ENCODE results near the gene KAZALD1.

KAZALD1 gene

DNA sequence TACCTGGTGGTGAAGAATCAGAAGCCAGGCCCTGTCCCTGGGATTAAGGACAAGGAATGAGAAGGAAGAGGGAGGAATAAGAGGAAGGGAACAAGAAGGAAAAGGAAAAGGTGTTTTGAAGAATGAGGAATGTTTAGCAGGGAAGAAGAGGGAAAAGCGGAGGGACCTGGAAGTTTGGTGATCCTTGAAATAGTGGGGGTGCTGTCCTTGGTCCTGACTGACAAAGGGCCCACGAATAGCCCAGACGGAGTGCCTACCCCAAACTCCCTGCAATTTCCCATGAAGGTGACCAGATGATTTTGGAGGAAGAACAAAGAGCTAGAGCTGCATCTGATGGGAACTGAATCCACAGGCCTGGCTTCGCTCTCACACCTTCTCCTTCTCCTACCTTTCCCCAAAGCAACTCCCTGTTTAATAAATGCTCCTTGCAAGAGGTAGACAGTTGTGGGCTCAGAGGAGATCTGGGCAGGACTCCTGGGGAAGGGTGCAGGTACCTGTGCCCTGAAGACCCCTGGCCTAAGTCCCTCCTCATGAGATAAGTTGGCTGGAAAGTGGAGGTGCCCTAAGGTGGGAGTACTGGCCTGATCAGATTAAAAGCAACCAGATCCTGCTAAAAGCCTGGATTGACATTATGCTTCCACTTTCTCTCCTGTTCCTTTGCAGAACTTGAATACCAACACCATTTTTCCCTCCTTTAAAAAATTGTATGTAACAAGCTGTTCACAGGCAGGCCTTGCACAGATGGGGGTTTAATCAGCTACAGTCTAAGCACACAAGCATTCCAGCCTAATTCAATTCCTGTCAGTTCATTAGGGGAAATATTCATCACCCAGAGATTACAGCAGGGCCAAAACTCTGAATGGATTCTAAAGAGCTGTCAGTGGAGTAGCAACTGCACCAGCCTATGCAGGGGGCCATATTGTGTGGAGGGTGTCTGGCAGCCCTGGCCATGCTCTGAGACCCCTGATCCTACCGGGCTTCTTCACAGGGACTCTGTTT lies 19.4 kb downstream of the KAZALD1 start:
- Histone ChIP-seq H3K9me3 (ENCODE audit: control insufficient read depth, low read length) (no peaks in the 10 kb centered on the region), H3K4me1 (ENCODE audit: control insufficient read depth, insufficient read depth, low read length) (no peaks in the 10 kb centered on the region), H3K27me3 (ENCODE audit: control insufficient read depth, insufficient read depth, low read length) (peaks cover 42% of the 10 kb centered on the region), H3K9ac (ENCODE audit: low read length) (no peak overlapping the region), H3K4me3 (ENCODE audit: low read length) (no peak overlapping the region), H3K36me3 (ENCODE audit: control insufficient read depth, insufficient read depth, low read length) (no peaks in the 10 kb centered on the region)

DNA sequence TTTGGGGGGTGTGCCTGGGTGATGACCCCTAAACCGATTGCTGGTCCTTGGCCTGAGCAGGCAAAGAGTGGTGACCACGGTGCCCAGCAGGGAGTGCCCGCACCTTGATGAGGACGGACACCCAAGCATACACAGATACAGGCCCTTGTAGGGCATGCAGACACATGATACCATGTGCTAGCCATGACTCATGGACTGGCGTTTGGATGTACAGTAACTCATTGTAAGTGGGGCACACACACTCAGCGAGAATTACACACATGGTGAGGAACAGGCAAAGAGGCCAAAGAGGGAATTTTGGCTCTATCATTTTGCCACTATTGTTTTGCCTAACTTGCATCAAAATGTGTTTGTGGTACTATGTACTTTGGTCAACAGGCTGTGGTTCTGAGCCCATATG lies 24.1 kb downstream of the KAZALD1 start:
- Histone ChIP-seq H3K27me3 (ENCODE audit: control insufficient read depth, insufficient read depth, low read length) (peaks cover 77% of the 10 kb centered on the region), H3K4me1 (ENCODE audit: control insufficient read depth, insufficient read depth, low read length) (peaks cover 29% of the 10 kb centered on the region), H3K4me3 (ENCODE audit: low read length) (no peak overlapping the region), H3K9ac (ENCODE audit: low read length) (no peak overlapping the region), H3K9me3 (ENCODE audit: control insufficient read depth, low read length) (no peaks in the 10 kb centered on the region), H3K36me3 (ENCODE audit: control insufficient read depth, insufficient read depth, low read length) (no peaks in the 10 kb centered on the region)

DNA sequence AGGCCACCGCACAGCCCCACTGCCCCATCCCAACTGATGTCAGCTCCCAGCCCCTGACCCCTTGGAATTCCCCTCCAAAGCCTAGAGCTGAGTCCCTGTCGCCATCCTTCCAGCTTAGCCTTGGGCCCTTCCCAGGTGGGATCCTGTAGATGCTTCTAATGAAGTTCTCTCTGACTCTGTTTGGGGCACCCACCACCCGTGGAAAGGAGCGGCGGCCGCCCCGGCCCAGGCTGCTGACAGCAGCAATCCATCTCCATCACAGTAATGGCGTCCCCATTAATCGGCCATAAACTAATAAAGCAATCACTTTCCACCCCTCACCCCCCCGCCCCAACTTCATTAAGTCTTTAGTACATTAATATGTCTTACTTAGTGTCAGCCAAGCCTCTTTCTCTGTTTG lies 25.6 kb downstream of the KAZALD1 start:
- peaks cover 37% of the 10 kb centered on the region for H3K4me1 ChIP-seq (ENCODE audit: control insufficient read depth, insufficient read depth, low read length)
- H3K9ac ChIP-seq (ENCODE audit: low read length), result no peak overlapping the region
- H3K27me3 ChIP-seq (ENCODE audit: control insufficient read depth, insufficient read depth, low read length), result peaks cover 76% of the 10 kb centered on the region
- no peaks in the 10 kb centered on the region for H3K36me3 ChIP-seq (ENCODE audit: control insufficient read depth, insufficient read depth, low read length)
- no peaks in the 10 kb centered on the region for H3K9me3 ChIP-seq (ENCODE audit: control insufficient read depth, low read length)
- no peak overlapping the region for H3K4me3 ChIP-seq (ENCODE audit: low read length)

DNA sequence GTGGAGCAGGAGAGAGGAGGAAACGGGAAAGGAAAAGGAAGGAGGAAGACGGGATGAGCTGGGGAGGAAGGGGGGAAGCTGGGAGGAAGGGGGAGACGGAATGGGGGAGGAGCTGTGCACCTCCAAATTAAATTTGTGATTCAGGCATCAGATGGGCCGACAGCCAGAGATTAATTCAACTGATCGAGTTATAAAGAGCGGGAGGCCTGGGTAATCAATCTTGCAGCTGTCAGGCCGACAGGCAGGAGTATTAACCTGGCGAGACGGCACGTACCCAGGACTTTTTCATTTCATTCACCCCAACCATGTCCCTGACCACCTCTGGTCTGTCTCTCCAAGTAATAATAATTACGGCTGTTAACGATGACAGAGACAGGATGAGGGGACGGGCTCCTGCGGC lies 26.2 kb downstream of the KAZALD1 start:
- no peak overlapping the region for H3K4me3 ChIP-seq (ENCODE audit: low read length)
- H3K4me1 ChIP-seq (ENCODE audit: control insufficient read depth, insufficient read depth, low read length), result peaks cover 42% of the 10 kb centered on the region
- H3K36me3 ChIP-seq (ENCODE audit: control insufficient read depth, insufficient read depth, low read length), result no peaks in the 10 kb centered on the region
- no peaks in the 10 kb centered on the region for H3K9me3 ChIP-seq (ENCODE audit: control insufficient read depth, low read length)
- peaks cover 70% of the 10 kb centered on the region for H3K27me3 ChIP-seq (ENCODE audit: control insufficient read depth, insufficient read depth, low read length)
- no peak overlapping the region for H3K9ac ChIP-seq (ENCODE audit: low read length)

DNA sequence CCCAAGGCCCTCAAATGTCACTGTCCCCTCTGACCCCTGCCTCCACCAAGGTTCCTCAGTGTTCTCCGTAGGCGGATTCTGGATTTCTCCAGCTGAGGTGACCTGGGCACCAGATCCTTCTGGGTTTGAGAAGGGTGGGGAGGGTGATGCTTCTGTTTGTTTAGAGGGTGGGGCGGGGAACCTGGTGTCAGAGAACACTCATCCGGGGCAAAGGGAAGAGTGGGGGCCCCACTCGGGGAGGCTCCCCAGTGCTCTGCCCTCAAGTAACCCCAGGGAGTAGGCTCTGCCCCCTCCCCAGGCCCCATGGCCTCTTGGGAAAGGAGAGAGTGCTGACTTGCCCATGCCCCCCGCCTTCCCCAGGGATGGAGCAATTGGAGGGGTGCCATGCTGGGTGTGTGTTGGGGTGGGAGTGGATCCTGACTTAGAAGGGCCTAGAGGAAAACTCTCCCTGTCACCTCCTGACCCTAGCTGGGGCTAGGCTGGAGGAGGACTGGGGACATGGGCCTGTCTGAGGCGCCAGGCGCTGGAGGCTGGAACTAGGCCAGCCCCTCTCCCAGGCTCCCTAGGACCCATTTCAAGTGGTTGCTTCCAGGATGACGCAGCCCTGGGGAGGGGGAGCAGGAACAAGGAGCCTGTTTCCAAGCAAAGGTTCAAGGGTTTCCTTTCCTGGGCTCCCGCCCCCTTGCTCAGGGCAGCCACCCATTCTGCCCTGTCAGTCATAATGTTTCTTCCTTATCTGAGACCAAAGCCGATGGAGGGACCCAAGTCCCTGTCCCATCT lies 27.9 kb downstream of the KAZALD1 start:
- Histone ChIP-seq H3K4me3 (ENCODE audit: low read length) (no peak overlapping the region), H3K9me3 (ENCODE audit: control insufficient read depth, low read length) (no peaks in the 10 kb centered on the region), H3K36me3 (ENCODE audit: control insufficient read depth, insufficient read depth, low read length) (no peaks in the 10 kb centered on the region), H3K27me3 (ENCODE audit: control insufficient read depth, insufficient read depth, low read length) (peaks cover 57% of the 10 kb centered on the region), H3K4me1 (ENCODE audit: control insufficient read depth, insufficient read depth, low read length) (peaks cover 52% of the 10 kb centered on the region), H3K9ac (ENCODE audit: low read length) (no peak overlapping the region)

DNA sequence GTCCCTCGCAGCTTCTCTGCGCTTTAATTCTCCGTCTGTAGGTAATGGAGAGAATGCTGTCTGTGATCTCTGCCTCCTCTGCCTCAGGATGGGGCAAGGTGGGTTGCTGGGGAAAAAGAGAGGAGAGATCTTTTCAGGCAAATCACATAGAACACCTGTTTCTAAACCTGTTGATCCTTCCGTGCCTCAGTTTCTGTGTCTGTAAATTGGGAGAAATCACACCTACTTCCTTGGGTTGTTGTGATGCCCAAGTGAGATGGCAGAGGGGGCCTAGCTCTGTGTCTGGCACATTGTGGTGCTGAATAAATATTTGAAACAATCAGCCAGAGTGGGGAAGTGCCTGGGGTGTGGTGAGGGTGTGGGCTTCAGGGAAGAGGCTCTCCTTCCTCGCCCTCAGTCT lies 28.8 kb downstream of the KAZALD1 start:
- no peaks in the 10 kb centered on the region for H3K36me3 ChIP-seq (ENCODE audit: control insufficient read depth, insufficient read depth, low read length)
- peaks cover 65% of the 10 kb centered on the region for H3K27me3 ChIP-seq (ENCODE audit: control insufficient read depth, insufficient read depth, low read length)
- H3K9ac ChIP-seq (ENCODE audit: low read length), result no peak overlapping the region
- H3K4me1 ChIP-seq (ENCODE audit: control insufficient read depth, insufficient read depth, low read length), result peaks cover 59% of the 10 kb centered on the region
- H3K9me3 ChIP-seq (ENCODE audit: control insufficient read depth, low read length), result no peaks in the 10 kb centered on the region
- H3K4me3 ChIP-seq (ENCODE audit: low read length), result no peak overlapping the region

DNA sequence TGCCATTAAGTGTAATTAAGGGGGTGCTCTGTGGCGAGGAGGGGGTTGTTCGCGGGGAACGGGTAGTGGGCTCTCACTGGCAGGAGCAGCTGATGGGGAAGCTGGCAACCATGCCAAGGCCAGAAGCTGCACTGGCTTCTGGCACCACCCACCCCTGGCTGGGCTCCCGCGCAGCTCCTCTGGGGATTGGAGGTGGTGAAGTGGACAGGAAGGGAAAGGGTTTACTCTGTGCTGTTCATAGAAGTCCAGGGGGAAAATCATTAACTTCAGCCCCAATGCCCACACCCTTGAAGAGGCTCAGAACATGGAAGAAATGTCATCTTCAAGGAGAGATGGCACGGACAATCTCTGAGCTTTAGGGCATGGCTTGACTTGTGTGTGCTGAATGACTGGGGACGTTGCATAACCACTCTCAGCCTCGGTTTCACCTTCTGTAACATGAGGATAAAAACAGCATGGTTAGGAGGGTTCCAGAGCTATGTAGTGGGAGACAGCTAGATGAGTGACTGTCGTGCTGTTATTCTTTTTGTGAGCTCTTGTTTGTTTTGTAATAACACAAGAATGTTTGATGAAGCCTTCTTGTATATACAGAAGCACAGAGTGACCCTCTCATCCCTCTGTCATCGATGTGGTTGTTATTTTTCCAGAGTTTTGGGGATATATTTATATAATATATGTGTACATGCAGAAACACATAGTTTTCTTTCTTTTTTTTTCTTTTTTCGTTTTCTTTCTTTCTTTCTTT lies 29.9 kb downstream of the KAZALD1 start:
- no peak overlapping the region for H3K9ac ChIP-seq (ENCODE audit: low read length)
- no peaks in the 10 kb centered on the region for H3K9me3 ChIP-seq (ENCODE audit: control insufficient read depth, low read length)
- no peaks in the 10 kb centered on the region for H3K36me3 ChIP-seq (ENCODE audit: control insufficient read depth, insufficient read depth, low read length)
- peaks cover 62% of the 10 kb centered on the region for H3K4me1 ChIP-seq (ENCODE audit: control insufficient read depth, insufficient read depth, low read length)
- no peak overlapping the region for H3K4me3 ChIP-seq (ENCODE audit: low read length)
- H3K27me3 ChIP-seq (ENCODE audit: control insufficient read depth, insufficient read depth, low read length), result peaks cover 55% of the 10 kb centered on the region

DNA sequence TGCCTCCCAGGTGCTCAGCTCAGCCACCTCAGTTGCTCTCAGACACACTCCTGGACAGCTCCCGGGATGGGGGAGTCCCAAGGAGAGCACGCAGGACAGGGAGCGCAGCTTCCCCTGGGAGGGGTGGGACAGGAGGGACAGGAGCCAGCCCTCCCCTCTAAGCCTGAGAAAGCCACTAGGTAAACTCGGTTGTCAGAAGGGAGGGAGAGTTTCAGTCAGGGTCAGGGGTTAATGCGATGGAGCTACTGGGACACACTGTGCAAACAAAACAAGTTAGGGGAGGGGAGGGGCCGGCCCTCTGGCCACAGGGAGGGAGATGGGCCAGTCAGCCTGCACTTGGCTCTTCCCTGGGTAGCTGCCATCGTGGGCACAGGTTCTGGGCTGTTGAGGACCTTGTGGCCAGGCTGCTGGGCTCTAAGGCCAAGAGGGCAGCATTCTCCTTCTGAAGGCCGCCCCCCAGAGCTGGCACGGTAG lies 31.1 kb downstream of the KAZALD1 start:
- Histone ChIP-seq H3K27me3 (ENCODE audit: control insufficient read depth, insufficient read depth, low read length) (peaks cover 55% of the 10 kb centered on the region), H3K9me3 (ENCODE audit: control insufficient read depth, low read length) (no peaks in the 10 kb centered on the region), H3K4me1 (ENCODE audit: control insufficient read depth, insufficient read depth, low read length) (peaks cover 62% of the 10 kb centered on the region), H3K9ac (ENCODE audit: low read length) (no peak overlapping the region), H3K4me3 (ENCODE audit: low read length) (no peak overlapping the region), H3K36me3 (ENCODE audit: control insufficient read depth, insufficient read depth, low read length) (no peaks in the 10 kb centered on the region)

DNA sequence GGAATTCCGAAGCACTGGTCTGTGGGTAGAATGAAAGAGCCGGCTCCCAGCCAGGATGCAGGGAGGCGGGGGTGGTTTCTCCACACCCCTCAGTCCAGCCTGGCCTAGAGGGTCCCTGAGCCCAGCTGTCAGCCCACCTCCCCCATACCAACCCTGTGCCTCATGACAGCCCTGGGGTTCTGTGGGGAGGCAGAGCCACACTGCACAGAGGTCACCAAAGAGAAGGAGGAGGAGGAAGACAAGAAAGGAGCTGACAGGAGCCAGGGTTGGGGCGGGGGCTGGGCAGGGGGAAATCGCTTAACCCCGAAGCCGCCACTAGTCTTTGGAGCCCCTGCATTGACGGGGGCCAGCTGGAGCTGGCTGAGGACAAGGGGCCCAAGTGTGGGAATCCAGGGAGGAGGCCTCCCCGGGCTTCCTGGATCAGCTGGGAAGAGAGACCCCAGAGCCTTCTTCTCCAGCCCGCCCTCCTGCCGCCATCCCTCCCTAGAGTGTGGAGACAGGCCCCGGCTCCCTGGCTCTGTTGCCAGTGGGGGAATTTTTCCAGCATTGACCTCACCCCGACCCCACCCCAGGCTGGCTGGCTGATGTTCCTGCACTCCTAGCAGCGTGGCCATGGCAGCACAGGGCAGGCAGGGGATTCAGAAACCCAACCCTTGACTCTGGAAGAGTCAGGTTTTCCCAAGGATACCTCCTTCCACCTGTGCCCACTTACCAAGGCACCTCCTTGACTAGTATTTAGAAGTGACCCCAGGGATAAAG lies 32.5 kb downstream of the KAZALD1 start:
- H3K4me3 ChIP-seq (ENCODE audit: low read length), result no peak overlapping the region
- H3K9ac ChIP-seq (ENCODE audit: low read length), result no peak overlapping the region
- peaks cover 49% of the 10 kb centered on the region for H3K4me1 ChIP-seq (ENCODE audit: control insufficient read depth, insufficient read depth, low read length)
- no peaks in the 10 kb centered on the region for H3K36me3 ChIP-seq (ENCODE audit: control insufficient read depth, insufficient read depth, low read length)
- peaks cover 50% of the 10 kb centered on the region for H3K27me3 ChIP-seq (ENCODE audit: control insufficient read depth, insufficient read depth, low read length)
- no peaks in the 10 kb centered on the region for H3K9me3 ChIP-seq (ENCODE audit: control insufficient read depth, low read length)

DNA sequence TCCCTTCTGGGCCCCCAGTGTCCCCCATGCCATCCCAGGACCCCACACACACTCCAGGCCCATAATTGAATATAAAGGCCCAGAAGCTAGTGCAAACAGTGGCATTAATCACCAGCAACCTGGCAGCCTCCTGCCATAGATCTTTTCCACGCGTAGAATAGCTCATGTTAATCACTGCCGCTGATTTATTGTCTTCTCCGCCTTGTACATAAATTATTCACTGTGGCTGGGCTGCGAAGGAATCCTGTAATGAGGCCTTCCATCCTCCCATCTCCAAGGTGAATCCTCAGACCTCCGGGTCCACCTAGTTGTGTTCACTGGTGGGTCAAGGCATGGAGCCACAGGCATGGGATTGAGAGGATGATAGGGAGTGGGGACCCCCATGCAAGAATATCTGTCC lies 33.2 kb downstream of the KAZALD1 start:
- H3K4me3 ChIP-seq (ENCODE audit: low read length), result no peak overlapping the region
- no peaks in the 10 kb centered on the region for H3K36me3 ChIP-seq (ENCODE audit: control insufficient read depth, insufficient read depth, low read length)
- no peaks in the 10 kb centered on the region for H3K9me3 ChIP-seq (ENCODE audit: control insufficient read depth, low read length)
- H3K27me3 ChIP-seq (ENCODE audit: control insufficient read depth, insufficient read depth, low read length), result peaks cover 48% of the 10 kb centered on the region
- H3K9ac ChIP-seq (ENCODE audit: low read length), result peak overlapping the region; percentile 16
- H3K4me1 ChIP-seq (ENCODE audit: control insufficient read depth, insufficient read depth, low read length), result peaks cover 42% of the 10 kb centered on the region

DNA sequence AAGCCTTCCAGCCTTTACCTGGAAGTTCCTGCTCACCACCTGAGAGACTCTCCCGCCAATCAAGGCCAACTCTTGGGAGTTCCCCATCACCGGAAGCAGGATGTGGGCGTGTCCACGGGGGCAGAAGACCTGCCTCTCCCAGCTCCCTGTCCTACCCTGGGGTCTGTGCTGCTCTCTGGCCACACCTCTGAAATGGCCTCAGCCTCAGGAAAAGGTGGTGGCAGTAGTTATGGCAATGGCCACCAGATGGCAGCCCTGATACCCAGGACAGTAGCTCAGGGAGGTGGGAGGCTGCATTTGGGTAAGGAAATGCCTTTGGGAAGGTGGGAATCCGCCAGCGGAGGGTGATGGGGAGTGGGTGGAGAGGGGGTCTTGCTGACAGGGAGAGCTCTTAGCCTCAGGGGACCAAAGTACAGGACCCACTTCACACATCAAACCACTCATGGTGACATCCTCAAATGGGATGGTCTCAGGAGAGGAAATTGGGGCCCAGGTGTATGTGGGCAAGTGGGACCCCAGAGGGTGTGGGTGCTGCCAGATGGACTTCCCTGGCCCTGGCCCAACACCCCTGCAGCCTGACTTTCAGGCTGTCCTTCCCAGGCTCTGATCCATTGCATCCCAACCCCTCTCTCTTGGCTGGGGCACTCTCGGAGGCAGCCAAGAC lies 33.9 kb downstream of the KAZALD1 start:
- Histone ChIP-seq H3K4me1 (ENCODE audit: control insufficient read depth, insufficient read depth, low read length) (peaks cover 35% of the 10 kb centered on the region), H3K27me3 (ENCODE audit: control insufficient read depth, insufficient read depth, low read length) (peaks cover 50% of the 10 kb centered on the region), H3K36me3 (ENCODE audit: control insufficient read depth, insufficient read depth, low read length) (no peaks in the 10 kb centered on the region), H3K9ac (ENCODE audit: low read length) (no peak overlapping the region), H3K4me3 (ENCODE audit: low read length) (no peak overlapping the region), H3K9me3 (ENCODE audit: control insufficient read depth, low read length) (no peaks in the 10 kb centered on the region)
